ENCODE results near the gene SLC50A1. TPM values are rescaled to one million over a fixed set of nuclear protein-coding genes. Genes with fewer than 3 reads are reported as not detected.

Gene SLC50A1
- polyA plus RNA-seq, 2 donors = 41.0 to 51.5 TPM

GRCh38 chr1:155099331-155099730 lies 36.3 kb upstream of the SLC50A1 start:
- WGBS, 2 donors = 78 to 80% methylated on average over 7 of the region's 7 CpGs
- no peaks in the 10 kb centered on the region for H3K9me3 ChIP-seq (ENCODE audit: control insufficient read depth in 2 of 2, insufficient read depth in 1 of 2, low read depth in 1 of 2, low read length in 1 of 2)

GRCh38 chr1:155103325-155103724 lies 32.3 kb upstream of the SLC50A1 start:
- H3K4me1 ChIP-seq (ENCODE audit: control insufficient read depth in 2 of 2, insufficient read depth in 2 of 2, low read length in 1 of 2) = no peaks in the 10 kb centered on the region
- no peak overlapping the region for H3K27ac ChIP-seq (ENCODE audit: low read depth in 2 of 2, low read length in 1 of 2)
- H3K9me3 ChIP-seq (ENCODE audit: control insufficient read depth in 2 of 2, insufficient read depth in 1 of 2, low read depth in 1 of 2, low read length in 1 of 2) = no peaks in the 10 kb centered on the region
- no peak overlapping the region for H3K4me3 ChIP-seq (ENCODE audit: low read depth in 1 of 2, low read length in 2 of 2)
- no peaks in the 10 kb centered on the region for H3K36me3 ChIP-seq (ENCODE audit: control insufficient read depth in 2 of 2, insufficient read depth in 2 of 2, low read length in 1 of 2)
- H3K27me3 ChIP-seq (ENCODE audit: control insufficient read depth in 1 of 2, insufficient read depth in 2 of 2, low read length in 2 of 2) = no peaks in the 10 kb centered on the region
- 86 to 93% methylated on average over 9 of the region's 9 CpGs for WGBS, 2 donors

More at GRCh38 chr1:155099331-155099730, 36.3 kb upstream of the SLC50A1 start:
- H3K4me3 ChIP-seq (ENCODE audit: low read depth in 1 of 2, low read length in 2 of 2) = no peak overlapping the region
- no peaks in the 10 kb centered on the region for H3K4me1 ChIP-seq (ENCODE audit: control insufficient read depth in 2 of 2, insufficient read depth in 2 of 2, low read length in 1 of 2)
- no peaks in the 10 kb centered on the region for H3K36me3 ChIP-seq (ENCODE audit: control insufficient read depth in 2 of 2, insufficient read depth in 2 of 2, low read length in 1 of 2)
- H3K27ac ChIP-seq (ENCODE audit: low read depth in 2 of 2, low read length in 1 of 2) = no peak overlapping the region
- H3K27me3 ChIP-seq (ENCODE audit: control insufficient read depth in 1 of 2, insufficient read depth in 2 of 2, low read length in 2 of 2) = no peaks in the 10 kb centered on the region

GRCh38 chr1:155104605-155105534 lies 30.8 kb upstream of the SLC50A1 start:
- no peaks in the 10 kb centered on the region for H3K36me3 ChIP-seq (ENCODE audit: control insufficient read depth in 2 of 2, insufficient read depth in 2 of 2, low read length in 1 of 2)
- H3K4me3 ChIP-seq (ENCODE audit: low read depth in 1 of 2, low read length in 2 of 2) = no peak overlapping the region
- H3K9me3 ChIP-seq (ENCODE audit: control insufficient read depth in 2 of 2, insufficient read depth in 1 of 2, low read depth in 1 of 2, low read length in 1 of 2) = no peaks in the 10 kb centered on the region
- no peaks in the 10 kb centered on the region for H3K27me3 ChIP-seq (ENCODE audit: control insufficient read depth in 1 of 2, insufficient read depth in 2 of 2, low read length in 2 of 2)
- 82 to 89% methylated on average over 7 of the region's 7 CpGs for WGBS, 2 donors
- no peaks in the 10 kb centered on the region for H3K4me1 ChIP-seq (ENCODE audit: control insufficient read depth in 2 of 2, insufficient read depth in 2 of 2, low read length in 1 of 2)
- H3K27ac ChIP-seq (ENCODE audit: low read depth in 2 of 2, low read length in 1 of 2) = no peak overlapping the region

GRCh38 chr1:155105604-155106011 lies 30.0 kb upstream of the SLC50A1 start:
- Histone ChIP-seq H3K36me3 (ENCODE audit: control insufficient read depth in 2 of 2, insufficient read depth in 2 of 2, low read length in 1 of 2) (no peaks in the 10 kb centered on the region), H3K27me3 (ENCODE audit: control insufficient read depth in 1 of 2, insufficient read depth in 2 of 2, low read length in 2 of 2) (no peaks in the 10 kb centered on the region), H3K27ac (ENCODE audit: low read depth in 2 of 2, low read length in 1 of 2) (no peak overlapping the region), H3K4me3 (ENCODE audit: low read depth in 1 of 2, low read length in 2 of 2) (no peak overlapping the region), H3K4me1 (ENCODE audit: control insufficient read depth in 2 of 2, insufficient read depth in 2 of 2, low read length in 1 of 2) (no peaks in the 10 kb centered on the region), H3K9me3 (ENCODE audit: control insufficient read depth in 2 of 2, insufficient read depth in 1 of 2, low read depth in 1 of 2, low read length in 1 of 2) (no peaks in the 10 kb centered on the region)
- 59 to 70% methylated on average over 7 of the region's 7 CpGs for WGBS, 2 donors

GRCh38 chr1:155106862-155107261 lies 28.8 kb upstream of the SLC50A1 start:
- H3K4me3 ChIP-seq (ENCODE audit: low read depth in 1 of 2, low read length in 2 of 2) = no peak overlapping the region
- H3K9me3 ChIP-seq (ENCODE audit: control insufficient read depth in 2 of 2, insufficient read depth in 1 of 2, low read depth in 1 of 2, low read length in 1 of 2) = no peaks in the 10 kb centered on the region
- no peaks in the 10 kb centered on the region for H3K27me3 ChIP-seq (ENCODE audit: control insufficient read depth in 1 of 2, insufficient read depth in 2 of 2, low read length in 2 of 2)
- H3K36me3 ChIP-seq (ENCODE audit: control insufficient read depth in 2 of 2, insufficient read depth in 2 of 2, low read length in 1 of 2) = no peaks in the 10 kb centered on the region
- no peaks in the 10 kb centered on the region for H3K4me1 ChIP-seq (ENCODE audit: control insufficient read depth in 2 of 2, insufficient read depth in 2 of 2, low read length in 1 of 2)
- H3K27ac ChIP-seq (ENCODE audit: low read depth in 2 of 2, low read length in 1 of 2) = no peak overlapping the region
- WGBS, 2 donors = 68 to 73% methylated on average over 6 of the region's 6 CpGs

DNA sequence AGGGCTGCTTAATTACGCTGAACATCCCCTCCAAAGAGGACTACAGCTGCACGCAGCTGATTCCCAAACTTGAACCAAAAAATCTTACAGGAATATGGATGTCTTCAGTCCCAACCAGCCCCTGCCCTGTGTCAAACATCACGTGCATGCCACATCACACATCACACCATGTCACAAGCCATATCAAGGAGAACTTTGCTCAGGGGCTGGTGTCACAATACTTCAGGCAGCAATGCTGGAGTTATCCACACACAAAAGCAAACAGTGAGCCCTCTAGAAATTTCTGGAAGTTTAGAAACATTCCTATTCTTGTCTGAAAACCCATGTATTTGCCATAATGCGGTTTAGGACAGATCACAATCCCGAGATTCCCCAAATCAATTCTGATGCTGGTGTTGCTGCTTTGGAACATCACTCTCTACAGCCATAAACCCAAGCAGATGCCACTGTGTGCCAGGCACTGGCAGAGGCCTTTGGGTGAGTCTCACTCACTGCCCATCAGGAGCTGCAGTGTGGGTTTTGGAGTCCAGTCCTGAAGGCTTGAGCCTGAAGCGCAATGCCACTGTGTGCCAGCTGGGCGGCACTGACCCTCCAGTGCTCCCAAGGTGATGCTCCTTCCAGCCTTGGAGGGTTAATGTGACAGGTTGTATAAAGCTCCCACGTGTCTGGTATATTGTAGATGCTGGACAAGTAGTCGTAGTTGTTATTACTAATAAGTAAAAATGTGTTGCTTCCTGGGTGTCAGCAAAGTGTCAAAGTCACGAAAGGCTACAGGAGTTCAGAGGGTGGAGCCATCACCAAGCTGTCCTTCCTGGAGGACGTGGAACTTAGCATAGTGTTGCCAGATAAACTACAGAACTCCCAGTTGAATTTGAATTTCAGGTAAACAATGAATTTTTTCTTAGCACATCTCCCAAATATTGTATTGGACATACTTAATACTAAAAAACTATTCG lies 28.1 kb upstream of the SLC50A1 start:
- no peak overlapping the region for H3K27ac ChIP-seq (ENCODE audit: low read depth in 2 of 2, low read length in 1 of 2)
- 75 to 80% methylated on average over 12 of the region's 12 CpGs for WGBS, 2 donors

GRCh38 chr1:155108296-155108695 lies 27.4 kb upstream of the SLC50A1 start:
- H3K9me3 ChIP-seq (ENCODE audit: control insufficient read depth in 2 of 2, insufficient read depth in 1 of 2, low read depth in 1 of 2, low read length in 1 of 2) = no peaks in the 10 kb centered on the region
- no peak overlapping the region for H3K27ac ChIP-seq (ENCODE audit: low read depth in 2 of 2, low read length in 1 of 2)
- WGBS, 2 donors = 75 to 85% methylated on average over 5 of the region's 5 CpGs
- H3K36me3 ChIP-seq (ENCODE audit: control insufficient read depth in 2 of 2, insufficient read depth in 2 of 2, low read length in 1 of 2) = no peaks in the 10 kb centered on the region
- no peaks in the 10 kb centered on the region for H3K27me3 ChIP-seq (ENCODE audit: control insufficient read depth in 1 of 2, insufficient read depth in 2 of 2, low read length in 2 of 2)
- H3K4me3 ChIP-seq (ENCODE audit: low read depth in 1 of 2, low read length in 2 of 2) = no peak overlapping the region
- H3K4me1 ChIP-seq (ENCODE audit: control insufficient read depth in 2 of 2, insufficient read depth in 2 of 2, low read length in 1 of 2) = no peaks in the 10 kb centered on the region

More for the DNA sequence above, 28.1 kb upstream of the SLC50A1 start:
- H3K4me3 ChIP-seq (ENCODE audit: low read depth in 1 of 2, low read length in 2 of 2) = no peak overlapping the region
- no peaks in the 10 kb centered on the region for H3K27me3 ChIP-seq (ENCODE audit: control insufficient read depth in 1 of 2, insufficient read depth in 2 of 2, low read length in 2 of 2)
- H3K9me3 ChIP-seq (ENCODE audit: control insufficient read depth in 2 of 2, insufficient read depth in 1 of 2, low read depth in 1 of 2, low read length in 1 of 2) = no peaks in the 10 kb centered on the region
- no peaks in the 10 kb centered on the region for H3K4me1 ChIP-seq (ENCODE audit: control insufficient read depth in 2 of 2, insufficient read depth in 2 of 2, low read length in 1 of 2)
- no peaks in the 10 kb centered on the region for H3K36me3 ChIP-seq (ENCODE audit: control insufficient read depth in 2 of 2, insufficient read depth in 2 of 2, low read length in 1 of 2)

GRCh38 chr1:155110381-155110780 lies 25.3 kb upstream of the SLC50A1 start:
- Histone ChIP-seq H3K36me3 (ENCODE audit: control insufficient read depth in 2 of 2, insufficient read depth in 2 of 2, low read length in 1 of 2) (no peaks in the 10 kb centered on the region), H3K4me1 (ENCODE audit: control insufficient read depth in 2 of 2, insufficient read depth in 2 of 2, low read length in 1 of 2) (no peaks in the 10 kb centered on the region), H3K27me3 (ENCODE audit: control insufficient read depth in 1 of 2, insufficient read depth in 2 of 2, low read length in 2 of 2) (no peaks in the 10 kb centered on the region), H3K4me3 (ENCODE audit: low read depth in 1 of 2, low read length in 2 of 2) (no peak overlapping the region), H3K27ac (ENCODE audit: low read depth in 2 of 2, low read length in 1 of 2) (no peak overlapping the region), H3K9me3 (ENCODE audit: control insufficient read depth in 2 of 2, insufficient read depth in 1 of 2, low read depth in 1 of 2, low read length in 1 of 2) (no peaks in the 10 kb centered on the region)
- WGBS, 2 donors = 82 to 84% methylated on average over 8 of the region's 8 CpGs

DNA sequence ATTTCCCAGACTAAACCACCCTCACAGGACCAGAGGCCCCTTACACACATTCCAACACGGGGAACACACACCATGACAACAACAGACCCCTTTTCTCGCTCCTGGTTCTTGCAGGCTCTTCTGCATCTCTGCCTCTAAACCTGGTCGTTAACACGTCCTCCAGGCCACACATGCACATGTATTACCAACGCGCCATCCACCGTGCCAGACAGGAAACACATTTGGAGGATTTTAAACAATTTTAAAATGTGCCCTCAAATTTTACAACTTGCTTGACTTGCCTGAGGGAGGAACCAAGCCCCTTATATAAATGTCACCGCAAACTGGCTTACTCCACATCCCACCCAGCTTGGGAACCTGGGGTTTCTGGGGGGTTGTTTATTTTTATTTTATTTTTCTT lies 24.8 kb upstream of the SLC50A1 start:
- no peak overlapping the region for H3K27ac ChIP-seq (ENCODE audit: low read depth in 2 of 2, low read length in 1 of 2)
- 76 to 79% methylated on average over 8 of the region's 8 CpGs for WGBS, 2 donors

More for the DNA sequence above, 24.8 kb upstream of the SLC50A1 start:
- H3K9me3 ChIP-seq (ENCODE audit: control insufficient read depth in 2 of 2, insufficient read depth in 1 of 2, low read depth in 1 of 2, low read length in 1 of 2) = no peaks in the 10 kb centered on the region
- no peaks in the 10 kb centered on the region for H3K4me1 ChIP-seq (ENCODE audit: control insufficient read depth in 2 of 2, insufficient read depth in 2 of 2, low read length in 1 of 2)
- no peaks in the 10 kb centered on the region for H3K36me3 ChIP-seq (ENCODE audit: control insufficient read depth in 2 of 2, insufficient read depth in 2 of 2, low read length in 1 of 2)
- H3K27me3 ChIP-seq (ENCODE audit: control insufficient read depth in 1 of 2, insufficient read depth in 2 of 2, low read length in 2 of 2) = no peaks in the 10 kb centered on the region
- no peak overlapping the region for H3K4me3 ChIP-seq (ENCODE audit: low read depth in 1 of 2, low read length in 2 of 2)
